NCI-H69 (cell line): Measurements from ENCODE around the gene SLC9A9.
"Not testable (repeated sequence)": the region's sequence is repeated elsewhere in the genome, so short reads cannot be mapped to it uniquely, and the experiment has no call there.

Source experiments
- DNase-seq: peaks from one replicate; lab custom pipeline; 2025; lab: John Stamatoyannopoulos, UW

The SLC9A9 gene

DNA sequence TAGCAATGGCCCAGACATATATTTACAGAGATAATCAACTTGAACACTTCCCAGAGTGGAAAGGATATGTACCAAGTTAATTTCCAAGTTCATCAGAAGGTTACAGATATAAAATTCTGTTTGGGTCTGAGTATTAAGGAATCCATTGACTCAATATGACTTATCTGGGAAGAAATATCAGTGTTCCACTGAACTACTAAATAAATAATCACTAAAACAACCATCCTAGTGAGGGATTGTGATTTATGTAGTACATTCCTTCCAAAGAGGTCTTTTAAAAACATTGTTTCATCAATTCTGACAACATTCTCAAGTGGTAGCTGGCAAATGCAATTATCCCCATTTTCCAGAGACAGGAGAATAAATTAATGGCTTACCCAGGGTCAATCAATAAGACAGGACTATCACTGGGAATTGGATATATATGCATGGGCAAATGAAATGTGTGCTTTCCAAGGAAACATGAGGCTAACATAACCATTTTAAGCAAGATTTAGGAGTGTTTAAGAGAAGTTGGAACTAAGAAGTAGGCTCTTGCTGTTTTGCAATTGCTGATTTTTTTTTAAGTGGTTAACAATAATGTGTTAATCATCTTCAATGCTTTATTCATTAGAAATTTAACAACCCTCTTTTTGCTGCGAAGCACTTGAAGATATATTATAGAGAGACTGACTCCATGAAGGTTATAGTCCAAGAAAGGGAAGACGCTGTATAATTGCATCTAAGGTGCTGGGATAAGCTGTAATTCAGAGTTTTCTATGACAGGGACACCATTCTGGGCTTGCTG lies 37.9 kb downstream of the SLC9A9 start:
- no peak for DNase-seq

DNA sequence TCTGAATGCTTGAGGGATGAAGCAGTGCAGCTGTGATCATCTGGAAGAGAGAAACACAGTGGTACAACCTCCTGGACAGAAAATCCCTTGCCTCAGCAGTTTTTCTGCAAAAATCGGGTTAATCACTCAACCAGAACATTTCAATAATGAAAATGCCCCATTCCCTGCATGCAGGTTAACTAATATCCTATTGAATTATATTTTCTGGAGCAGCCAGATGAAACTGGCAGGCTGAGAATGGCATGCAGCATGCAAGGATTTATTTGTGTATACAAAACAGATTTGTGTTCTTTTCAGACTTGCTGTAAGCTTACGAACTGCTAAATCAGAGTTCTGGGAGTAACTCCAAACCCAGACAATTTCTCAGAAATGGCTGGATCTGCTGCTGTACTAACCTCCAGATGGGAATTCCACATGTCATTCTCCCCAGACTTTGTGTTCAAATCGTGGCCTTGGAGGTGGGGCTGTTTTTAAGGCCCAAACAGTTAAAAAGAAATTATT lies 39.1 kb downstream of the SLC9A9 start:
- DNase-seq, result no peak

DNA sequence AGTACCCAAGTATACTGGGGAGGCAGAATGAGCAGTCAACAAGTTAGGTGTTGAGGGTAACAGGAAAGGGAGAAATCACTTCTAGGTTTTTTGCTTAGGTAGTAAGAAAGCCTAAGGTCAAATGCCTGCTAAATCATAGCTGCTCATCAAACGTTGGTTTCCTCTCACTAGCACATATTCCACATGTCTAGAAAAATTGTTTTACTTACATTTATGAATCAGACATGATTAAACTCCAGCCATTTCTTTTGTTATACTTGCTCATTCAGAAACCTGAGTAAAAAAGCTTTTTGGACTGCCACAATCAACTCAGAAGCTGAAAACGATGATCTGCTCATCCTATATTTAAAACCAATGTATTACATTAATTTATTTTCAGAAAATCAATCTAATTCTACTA lies 40.2 kb downstream of the SLC9A9 start:
- DNase-seq, result no peak

DNA sequence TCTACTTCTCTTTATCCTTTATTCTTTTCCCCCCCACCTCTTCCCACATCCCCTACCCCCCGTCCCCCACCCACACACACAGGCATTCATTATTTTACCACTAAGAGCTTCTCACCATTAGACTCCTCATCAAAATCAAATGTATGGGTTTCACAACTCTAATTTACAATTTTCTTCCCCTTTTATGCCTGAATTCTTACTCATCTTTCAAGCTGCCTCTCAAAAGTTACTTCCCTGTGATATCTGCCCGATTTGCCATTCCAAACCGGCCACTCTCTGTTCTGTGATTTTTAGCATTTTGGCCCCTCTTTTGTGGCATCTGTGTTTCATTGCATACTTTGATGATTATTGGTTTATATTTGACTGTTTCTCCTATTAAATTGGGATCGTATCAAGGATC lies 42.2 kb downstream of the SLC9A9 start:
- no peak for DNase-seq

DNA sequence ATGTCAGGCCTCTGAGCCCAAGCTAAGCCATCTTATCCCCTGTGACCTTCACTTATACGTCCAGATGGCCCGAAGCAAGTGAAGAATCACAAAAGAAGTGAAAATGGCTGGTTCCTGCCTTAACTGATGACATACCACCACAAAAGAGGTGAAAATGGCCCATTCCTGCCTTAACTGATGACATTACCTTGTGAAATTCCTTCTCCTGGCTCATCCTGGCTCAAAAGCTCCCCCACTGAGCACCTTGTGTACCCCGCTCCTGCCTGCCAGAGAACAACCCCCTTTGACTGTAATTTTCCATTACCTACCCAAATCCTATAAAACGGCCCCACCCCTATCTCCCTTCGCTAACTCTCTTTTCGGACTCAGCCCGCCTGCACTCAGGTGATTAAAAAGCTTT lies 42.8 kb downstream of the SLC9A9 start:
- DNase-seq, result not testable (repeated sequence)

DNA sequence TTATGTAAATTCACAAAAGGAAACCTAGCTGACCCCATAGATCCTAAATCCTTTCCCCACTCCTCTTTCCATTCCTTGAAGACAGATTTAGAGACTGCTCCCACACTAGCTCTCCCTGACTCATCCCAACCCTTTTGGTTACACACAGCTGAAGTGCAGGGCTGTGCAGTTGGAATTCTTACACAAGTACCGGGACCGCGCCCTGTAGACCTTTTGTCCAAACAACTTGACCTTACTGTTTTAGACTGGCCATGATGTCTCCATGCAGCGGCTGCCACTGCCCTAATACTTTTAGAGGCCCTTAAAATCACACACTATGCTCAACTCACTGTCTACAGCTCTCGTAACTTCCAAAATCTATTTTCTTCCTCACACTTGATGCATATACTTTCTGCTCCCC lies 47.2 kb downstream of the SLC9A9 start:
- DNase-seq, result not testable (repeated sequence)

DNA sequence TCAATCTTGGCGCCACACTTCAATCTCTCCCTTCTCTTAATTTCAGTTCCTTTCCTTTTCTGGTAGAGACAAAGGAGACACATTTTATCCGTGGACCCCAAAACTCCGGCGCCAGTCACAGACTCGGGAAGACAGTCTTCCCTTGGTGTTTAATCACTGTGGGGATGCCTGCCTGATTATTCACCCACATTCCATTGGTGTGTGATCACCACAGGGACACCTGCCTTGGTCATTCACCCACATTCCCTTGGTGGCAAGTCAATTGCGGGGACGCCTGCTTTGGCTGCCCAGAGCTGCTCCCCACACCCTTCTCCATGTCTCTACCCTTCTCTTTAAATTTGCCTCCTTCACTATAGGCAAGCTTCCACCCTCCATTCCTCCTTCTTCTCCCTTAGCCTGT lies 50.1 kb downstream of the SLC9A9 start:
- DNase-seq, result not testable (repeated sequence)

DNA sequence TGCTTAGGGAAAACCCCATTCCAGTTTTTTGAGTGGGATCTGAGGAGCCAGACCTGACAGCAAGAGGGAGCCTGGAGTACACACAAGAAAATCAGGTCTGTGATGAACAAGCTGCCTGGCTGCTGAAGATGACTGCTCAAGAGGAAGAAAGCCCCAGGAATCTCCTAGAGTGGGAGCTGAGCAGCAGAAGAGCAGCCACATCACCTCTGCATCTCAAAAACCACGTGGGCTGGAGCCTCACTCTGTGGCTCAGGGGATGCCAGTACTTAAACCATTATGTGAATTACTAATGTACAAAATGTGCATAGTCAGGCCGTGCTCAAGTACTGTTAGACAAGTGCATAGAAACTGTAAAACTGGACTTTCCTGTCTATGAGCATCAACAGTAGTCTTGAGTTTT lies 52.4 kb downstream of the SLC9A9 start:
- no peak for DNase-seq

DNA sequence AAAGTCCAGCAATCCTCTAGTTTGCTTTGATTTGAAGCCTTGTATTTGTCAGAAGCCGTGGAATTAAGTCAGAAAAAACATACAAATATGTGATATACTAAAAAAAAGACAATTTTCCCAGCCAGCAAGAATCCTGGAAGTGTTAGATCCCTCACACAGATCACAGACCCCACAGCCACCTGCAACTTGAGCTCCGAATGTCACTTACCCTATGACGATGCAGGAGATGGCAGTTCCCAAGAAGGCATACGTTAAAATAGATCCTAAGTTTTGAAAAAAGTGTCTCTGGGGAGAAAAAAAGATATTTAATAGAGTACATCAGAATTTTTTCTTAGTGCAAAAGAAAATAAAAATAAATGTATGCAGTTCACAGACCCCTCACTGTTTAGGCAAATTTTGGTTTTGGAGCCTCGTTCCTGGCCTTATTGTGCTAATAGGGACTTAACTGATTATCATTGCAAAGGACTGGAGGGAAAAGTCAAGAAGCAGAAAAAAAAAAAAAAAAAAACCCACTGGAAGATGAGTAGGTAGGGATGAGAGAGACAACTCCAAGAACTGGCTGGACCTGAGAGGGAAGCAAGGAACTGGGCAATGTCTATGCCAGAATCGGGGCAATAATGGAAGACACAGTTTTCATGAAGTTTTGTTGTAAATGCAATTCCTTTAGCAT lies 53.3 kb downstream of the SLC9A9 start:
- DNase-seq, result no peak

DNA sequence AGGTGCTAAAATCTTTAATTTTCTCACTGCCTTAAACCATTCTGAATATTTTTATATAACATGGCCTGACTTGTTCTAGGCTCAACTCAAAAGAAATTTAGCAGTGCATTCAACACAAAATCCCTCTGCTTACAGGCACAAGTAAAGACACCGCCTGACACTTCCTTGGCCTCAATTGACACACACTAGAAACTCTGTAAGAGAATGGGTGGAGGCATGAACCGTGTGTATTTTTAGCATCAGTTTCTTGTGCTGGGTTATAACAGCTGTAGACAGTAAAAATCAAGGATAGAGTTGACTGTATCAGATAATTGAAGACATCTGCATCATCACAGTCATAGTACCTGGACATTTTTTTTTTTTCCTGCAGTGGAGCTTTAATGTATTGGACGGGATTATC lies 54.3 kb downstream of the SLC9A9 start:
- no peak for DNase-seq

DNA sequence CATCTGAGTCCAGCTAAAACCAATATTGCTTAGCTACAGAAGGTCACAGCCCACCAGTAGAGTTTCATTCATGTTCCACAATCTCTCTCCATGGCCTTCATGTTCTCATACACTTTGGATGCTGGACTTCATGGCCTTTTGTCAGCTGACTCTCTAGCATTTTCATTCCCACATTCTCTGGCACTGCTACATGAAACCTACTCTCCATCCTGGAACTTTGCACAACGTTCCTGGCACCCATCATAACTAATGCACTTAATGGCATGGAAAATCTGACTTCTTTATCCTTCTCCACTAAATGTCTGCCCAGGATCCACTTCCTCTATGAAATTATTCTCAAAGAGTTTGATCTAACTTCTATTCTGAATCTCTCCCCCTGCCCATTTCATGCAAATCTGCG lies 56.9 kb downstream of the SLC9A9 start:
- no peak for DNase-seq

DNA sequence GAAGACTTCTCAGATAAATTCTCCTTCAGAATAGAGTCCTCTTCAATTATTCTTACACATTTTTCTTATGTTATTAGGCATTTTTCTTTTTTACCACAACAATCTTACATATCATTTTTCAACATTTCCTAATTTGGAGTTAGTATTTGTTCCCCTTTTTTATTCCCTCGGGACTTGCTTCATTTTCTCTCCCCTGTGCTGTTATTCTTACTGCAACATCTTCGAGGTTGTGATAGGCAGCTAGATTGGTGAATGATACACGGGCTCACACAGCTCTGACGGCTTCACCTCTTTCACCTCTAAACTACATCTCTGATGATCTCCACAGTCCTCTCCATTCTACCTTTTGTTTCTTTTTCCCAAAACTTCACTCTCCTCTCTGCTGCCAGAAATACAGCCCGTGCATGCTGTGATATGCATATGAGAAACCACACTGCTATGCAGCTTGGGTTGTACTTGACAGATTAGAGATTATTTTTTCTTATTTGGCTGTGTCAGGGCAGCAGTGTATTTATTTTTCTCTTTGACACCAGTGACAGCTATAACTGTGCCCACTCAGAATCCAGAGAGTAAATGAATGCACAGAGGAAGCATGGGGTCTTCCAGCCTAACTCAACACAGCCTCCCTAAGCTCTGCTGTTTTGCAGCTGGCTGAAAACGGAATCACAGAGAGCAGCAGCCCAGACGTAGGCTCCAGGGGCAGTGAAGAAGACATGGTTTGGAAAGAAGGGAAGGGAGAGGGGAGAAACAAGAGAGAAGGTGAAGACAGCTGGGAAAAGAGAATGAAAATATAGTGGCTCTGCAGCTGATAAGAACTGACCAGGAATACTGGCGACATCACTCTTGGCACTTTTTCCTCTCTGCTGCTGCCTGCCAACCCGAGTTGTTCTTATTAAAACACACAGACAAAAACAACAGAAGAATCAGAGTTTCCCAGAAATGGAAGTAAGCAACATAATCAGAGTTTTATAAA lies 61.8 kb downstream of the SLC9A9 start:
- DNase-seq, result no peak

DNA sequence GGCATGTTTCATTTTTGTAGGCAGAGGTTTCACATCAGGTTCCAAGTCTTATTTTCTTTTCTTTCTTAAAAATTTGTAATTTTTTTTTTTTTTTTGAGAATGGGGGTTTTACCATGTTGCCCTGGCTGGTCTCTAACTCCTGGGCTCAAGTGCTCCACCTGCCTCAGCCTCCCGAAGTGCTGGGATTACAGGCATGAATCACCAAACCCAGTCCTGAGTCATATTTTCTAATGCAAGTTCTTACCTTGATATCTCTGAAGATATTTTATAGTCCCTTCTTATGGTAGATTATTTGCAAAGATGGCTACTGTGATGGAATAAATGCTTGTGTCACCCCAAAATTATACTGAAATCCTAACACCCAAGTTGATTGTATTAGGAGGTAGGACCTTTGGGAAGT lies 63.8 kb downstream of the SLC9A9 start:
- DNase-seq, result no peak

DNA sequence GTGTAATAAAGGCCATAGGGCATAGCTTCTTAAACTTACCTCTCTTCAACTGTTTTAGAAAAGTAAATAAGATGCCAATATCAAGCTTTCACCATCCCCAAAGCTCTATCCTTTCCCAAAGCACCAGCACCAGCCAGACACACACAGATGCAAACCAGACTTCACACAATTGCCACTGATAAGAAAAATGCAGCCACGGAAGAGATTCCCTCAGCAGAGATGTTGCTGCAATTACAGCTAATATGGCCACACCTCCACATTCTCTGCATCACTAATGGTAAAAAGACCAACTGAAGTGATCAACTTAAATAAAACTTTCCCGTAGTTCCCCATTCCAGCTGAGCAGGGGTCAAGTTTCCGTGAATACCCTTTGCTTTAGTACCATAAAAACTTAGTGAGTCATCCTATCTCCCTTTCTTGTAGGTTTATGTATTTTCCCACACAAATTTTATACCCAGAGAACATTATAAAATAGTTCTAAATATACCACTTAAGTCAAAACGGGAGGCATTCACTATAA lies 64.4 kb downstream of the SLC9A9 start:
- no peak for DNase-seq

DNA sequence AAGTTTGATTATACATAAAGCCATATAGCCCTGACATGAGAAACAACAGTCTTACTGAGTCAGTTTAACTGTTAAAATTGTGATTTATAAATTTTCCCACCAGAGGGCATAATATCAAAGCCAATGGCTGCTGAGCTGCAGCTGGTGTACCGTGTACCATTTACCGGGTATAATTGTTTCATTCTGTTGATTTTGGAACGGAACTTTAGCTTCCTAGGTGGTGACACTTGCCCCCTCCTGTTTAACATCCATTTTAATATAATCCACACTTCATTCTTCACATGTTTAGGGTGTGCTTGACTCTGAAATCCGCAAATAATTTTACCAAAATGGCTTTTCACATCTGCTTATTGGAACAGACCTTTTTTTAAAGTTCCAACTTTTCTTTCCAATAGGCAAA lies 72.8 kb downstream of the SLC9A9 start:
- peak; percentile 54 for DNase-seq

DNA sequence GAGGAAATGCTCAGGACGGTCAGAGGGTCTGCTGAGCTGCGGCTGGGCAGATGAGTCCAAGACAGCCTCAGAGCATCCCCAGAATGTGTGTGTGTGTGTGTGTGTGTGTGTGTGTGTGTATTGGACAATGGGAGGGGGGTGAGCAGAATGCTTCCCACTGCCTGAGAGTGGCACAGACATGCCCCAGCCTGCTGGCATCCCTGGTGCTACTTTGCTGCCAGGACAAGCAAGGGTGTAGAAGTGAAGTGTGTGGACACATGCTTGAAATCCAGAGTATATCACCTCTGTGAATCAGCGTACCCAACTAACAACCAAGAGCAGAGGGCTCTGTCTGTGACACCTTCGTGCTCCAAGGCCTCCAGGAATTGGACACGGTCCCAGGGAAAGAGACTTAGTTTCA lies 76.3 kb downstream of the SLC9A9 start:
- DNase-seq, result no peak

DNA sequence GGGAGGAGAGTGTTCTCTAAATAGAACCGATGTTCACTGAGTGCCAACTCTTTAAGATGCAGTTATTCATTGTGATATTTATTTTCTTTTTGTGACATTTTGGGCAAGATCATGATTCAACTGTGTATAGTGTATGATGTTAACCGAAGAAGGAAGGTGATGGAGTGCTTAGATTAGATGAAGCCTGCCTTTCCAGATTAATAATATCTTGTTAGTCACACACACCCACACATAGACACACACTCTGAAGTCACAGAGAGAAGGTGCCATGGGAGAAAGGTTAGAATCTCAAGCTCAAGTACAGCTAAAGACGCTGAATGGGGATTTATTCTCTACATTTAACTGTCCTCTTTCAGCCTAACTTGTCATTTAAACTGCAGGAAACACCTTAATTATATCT lies 77.0 kb downstream of the SLC9A9 start:
- DNase-seq, result no peak

DNA sequence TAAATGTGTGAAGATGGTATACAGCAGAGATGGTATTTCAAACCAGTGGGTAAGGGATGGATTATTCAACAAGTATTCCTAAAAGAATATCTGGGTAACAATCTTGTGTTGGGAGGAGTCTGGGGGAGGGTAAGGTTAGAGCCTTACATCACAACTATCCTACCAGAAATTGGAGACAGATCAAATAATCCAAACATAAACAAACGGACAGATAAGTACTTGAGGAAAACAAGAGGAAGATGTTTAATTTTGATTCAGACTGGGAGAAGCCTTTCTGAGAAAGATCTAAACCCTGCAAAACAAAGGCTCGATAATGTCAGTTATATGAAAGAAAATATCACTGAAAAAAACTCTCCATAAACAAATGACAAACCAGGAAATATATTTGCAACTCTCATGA lies 77.9 kb downstream of the SLC9A9 start:
- no peak for DNase-seq

DNA sequence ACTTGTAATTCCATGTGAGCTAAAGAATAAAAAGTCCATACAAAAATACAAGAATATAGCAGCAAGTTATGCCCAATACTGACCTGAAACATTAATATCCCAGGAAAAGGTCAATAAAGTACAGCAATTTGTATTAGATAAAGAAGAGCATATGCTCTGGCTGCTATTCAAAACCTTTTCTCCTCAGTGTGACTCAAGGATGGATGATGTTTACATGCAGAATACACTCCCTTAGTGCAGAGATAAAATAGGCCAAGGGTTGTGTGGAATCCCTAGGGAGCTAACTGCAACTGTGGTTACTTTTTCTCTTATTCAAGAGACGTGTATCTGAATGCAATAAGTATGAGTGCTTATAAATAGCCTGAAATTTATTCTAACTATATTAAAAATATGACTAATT lies 78.7 kb downstream of the SLC9A9 start:
- no peak for DNase-seq

DNA sequence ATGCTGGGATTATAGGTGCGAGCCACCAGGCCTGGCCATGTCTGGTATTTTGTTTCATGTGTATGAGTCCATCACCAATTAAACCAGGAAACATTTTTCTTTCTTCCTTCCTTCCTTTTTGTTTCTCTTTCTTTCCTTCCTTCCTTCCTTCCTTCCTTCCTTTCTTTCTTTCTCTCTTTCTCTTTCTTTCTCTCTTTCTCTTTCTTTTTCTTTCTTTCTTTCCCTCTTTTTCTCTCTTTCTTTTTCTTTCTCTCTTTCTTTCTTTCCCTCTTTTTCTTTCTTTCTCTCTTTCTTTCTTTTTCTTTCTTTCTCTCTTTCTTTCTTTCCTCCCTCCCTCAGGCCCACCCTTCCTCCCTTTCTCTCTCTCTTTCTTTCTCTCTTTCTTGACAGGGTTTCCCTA lies 83.4 kb downstream of the SLC9A9 start:
- DNase-seq, result no peak

DNA sequence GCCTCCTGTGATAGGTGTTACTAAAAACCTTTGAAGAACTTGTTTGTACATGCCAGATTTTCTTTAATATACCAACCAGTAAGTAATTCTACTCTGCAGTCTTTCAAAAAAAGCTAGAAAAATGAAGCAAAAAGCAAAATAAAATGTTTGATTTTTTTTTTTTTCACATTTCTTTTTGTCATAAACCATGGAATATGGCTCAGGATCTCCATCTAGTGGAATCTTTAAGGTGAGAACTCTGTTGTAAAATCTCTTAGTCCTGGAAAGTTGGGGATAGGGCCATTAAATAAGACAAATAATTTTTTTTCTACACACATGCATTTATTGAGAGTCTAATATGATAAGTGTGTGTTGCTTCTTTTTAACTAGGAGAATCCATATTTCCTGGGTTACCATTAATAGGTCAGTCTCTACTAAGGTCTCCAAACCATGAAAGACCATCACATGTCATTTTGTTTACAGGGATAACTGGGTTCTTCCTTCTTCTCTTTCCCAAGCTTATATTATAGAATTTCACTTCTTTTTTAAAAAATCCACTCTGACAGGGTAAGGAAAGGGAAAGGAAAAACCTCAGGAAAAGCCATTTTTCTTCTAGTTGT lies 84.6 kb downstream of the SLC9A9 start:
- peak; percentile 3 for DNase-seq

DNA sequence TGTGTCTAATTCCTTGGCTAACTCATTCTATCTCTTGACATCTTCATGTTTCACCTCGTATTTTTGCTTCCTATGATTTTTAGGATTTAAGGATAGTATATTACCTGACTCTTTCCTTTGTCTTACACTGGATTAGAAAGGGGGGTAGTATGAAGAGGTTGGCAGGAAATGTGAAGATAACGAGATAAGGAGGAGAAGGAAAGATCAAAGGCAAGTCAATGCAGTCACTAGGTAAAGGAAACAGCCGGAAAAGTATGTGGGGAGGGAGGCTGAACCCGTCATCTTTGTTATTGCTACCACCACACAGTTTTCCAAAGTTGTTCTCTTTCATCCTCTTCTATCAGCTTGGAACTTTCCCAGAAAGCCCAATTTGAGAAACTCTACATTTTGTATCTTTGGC lies 90.6 kb downstream of the SLC9A9 start:
- DNase-seq, result no peak
